ENCODE measurements around the gene GPRC5A.
A peak's percentile ranks its signal among the peaks of the same experiment; 100 is the strongest.

Gene GPRC5A

GRCh38 chr12:12909228-12909994 lies 18.0 kb downstream of the GPRC5A start:
- DNase-seq, result no peak

- DNase-seq, result no peak
Measured at GRCh38 chr12:12909995-12910420, 18.6 kb downstream of the GPRC5A start.

- DNase-seq, result no peak
Measured at GRCh38 chr12:12912711-12913110, 21.3 kb downstream of the GPRC5A start.

GRCh38 chr12:12915656-12916055 lies 24.3 kb downstream of the GPRC5A start:
- DNase-seq, result no peak

- peak; percentile 22 to 94 (median 78) for DNase-seq
Measured at GRCh38 chr12:12916135-12916944, 25.0 kb downstream of the GPRC5A start.

GRCh38 chr12:12917517-12917916 lies 26.2 kb downstream of the GPRC5A start:
- no peak for DNase-seq

- DNase-seq, result no peak
Measured at GRCh38 chr12:12918781-12919389, 27.5 kb downstream of the GPRC5A start.

- DNase-seq, result no peak
Measured at GRCh38 chr12:12919666-12920435, 28.5 kb downstream of the GPRC5A start.

- DNase-seq, result no peak
Measured at GRCh38 chr12:12922191-12922616, 30.8 kb downstream of the GPRC5A start.

- no peak for DNase-seq
Measured at GRCh38 chr12:12922978-12923377, 31.6 kb downstream of the GPRC5A start.

GRCh38 chr12:12924169-12924568 lies 32.8 kb downstream of the GPRC5A start:
- DNase-seq, result no peak

GRCh38 chr12:12925388-12925787 lies 34.0 kb downstream of the GPRC5A start:
- DNase-seq, result no peak

GRCh38 chr12:12926571-12927071 lies 35.3 kb downstream of the GPRC5A start:
- DNase-seq, result no peak

- peak in 15 of 51 donors; percentile 2 to 56 (median 18) for DNase-seq
Measured at GRCh38 chr12:12927211-12928079, 36.1 kb downstream of the GPRC5A start.

GRCh38 chr12:12929696-12930095 lies 38.3 kb downstream of the GPRC5A start:
- no peak for DNase-seq

GRCh38 chr12:12930633-12931219 lies 39.4 kb downstream of the GPRC5A start:
- DNase-seq, result no peak

- no peak for DNase-seq
Measured at GRCh38 chr12:12933742-12934141, 42.4 kb downstream of the GPRC5A start.

GRCh38 chr12:12934556-12934955 lies 43.2 kb downstream of the GPRC5A start:
- no peak for DNase-seq

GRCh38 chr12:12936983-12937491 lies 45.7 kb downstream of the GPRC5A start:
- no peak for DNase-seq

GRCh38 chr12:12938541-12938940 lies 47.2 kb downstream of the GPRC5A start:
- DNase-seq, result no peak

Data from hypothalamus (tissue), 51 donors.